ENCODE results near the gene DCC. TPM values are rescaled to one million over a fixed set of nuclear protein-coding genes. Genes with fewer than 3 reads are reported as not detected.

Gene DCC
- total RNA-seq, 3 donors from 2014 or later (not counting 1 experiment from before 2014, with no cell fraction given) = not detected

DNA sequence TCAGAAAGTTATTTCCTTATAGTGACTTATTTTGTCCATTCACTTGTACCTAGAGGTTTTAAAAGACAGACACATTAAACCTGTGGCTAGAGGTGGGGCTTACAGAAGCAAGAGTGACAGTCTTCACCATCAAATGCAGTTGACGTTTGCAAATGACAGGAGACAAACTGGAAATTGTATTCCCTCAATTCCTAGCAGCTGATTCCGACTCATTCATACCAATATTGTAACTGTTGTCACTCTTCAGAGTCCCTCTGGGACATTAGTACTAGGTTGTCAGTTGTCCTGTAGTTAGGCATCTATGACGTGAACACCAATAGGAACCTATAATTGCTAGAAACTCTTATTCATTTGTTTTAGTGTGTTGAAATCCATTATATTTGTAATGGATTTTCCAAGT, 794.7 kb downstream of the DCC start:
- Mint-ChIP-seq H3K4me1 (no peaks in the 10 kb centered on the region), H3K27me3 (ENCODE audit: low read depth in 2 of 2) (no peaks in the 10 kb centered on the region), H3K36me3 (no peaks in the 10 kb centered on the region), H3K9me3 (peaks cover 7 to 12% of the 10 kb centered on the region in 2 donors), H3K4me3 (no peak overlapping the region), H3K27ac (no peak overlapping the region)
- Histone ChIP-seq H3K4me1 (ENCODE audit: control insufficient read depth, insufficient read depth, low read length) (no peaks in the 10 kb centered on the region), H3K9me3 (ENCODE audit: control insufficient read depth, insufficient read depth, low read length) (no peaks in the 10 kb centered on the region), H3K36me3 (ENCODE audit: control insufficient read depth, insufficient read depth, low read length) (no peaks in the 10 kb centered on the region), H3K27me3 (ENCODE audit: control insufficient read depth, insufficient read depth, low read length) (no peaks in the 10 kb centered on the region), H3K4me3 (ENCODE audit: low read length) (no peak overlapping the region), H3K27ac (ENCODE audit: low read length) (no peak overlapping the region)
- intact Hi-C loops (cut with micrococcal nuclease) = no loop called here
- ATAC-seq = no peak
- 91% methylated on average over 2 of the region's 3 CpGs for WGBS (ENCODE audit: insufficient coverage)
- TF ChIP-seq, protein P1, sequence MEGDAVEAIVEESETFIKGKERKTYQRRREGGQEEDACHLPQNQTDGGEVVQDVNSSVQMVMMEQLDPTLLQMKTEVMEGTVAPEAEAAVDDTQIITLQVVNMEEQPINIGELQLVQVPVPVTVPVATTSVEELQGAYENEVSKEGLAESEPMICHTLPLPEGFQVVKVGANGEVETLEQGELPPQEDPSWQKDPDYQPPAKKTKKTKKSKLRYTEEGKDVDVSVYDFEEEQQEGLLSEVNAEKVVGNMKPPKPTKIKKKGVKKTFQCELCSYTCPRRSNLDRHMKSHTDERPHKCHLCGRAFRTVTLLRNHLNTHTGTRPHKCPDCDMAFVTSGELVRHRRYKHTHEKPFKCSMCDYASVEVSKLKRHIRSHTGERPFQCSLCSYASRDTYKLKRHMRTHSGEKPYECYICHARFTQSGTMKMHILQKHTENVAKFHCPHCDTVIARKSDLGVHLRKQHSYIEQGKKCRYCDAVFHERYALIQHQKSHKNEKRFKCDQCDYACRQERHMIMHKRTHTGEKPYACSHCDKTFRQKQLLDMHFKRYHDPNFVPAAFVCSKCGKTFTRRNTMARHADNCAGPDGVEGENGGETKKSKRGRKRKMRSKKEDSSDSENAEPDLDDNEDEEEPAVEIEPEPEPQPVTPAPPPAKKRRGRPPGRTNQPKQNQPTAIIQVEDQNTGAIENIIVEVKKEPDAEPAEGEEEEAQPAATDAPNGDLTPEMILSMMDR (IDR thresholded peaks at IDR 0.05) = no peak
- DNase-seq = no peak

DNA sequence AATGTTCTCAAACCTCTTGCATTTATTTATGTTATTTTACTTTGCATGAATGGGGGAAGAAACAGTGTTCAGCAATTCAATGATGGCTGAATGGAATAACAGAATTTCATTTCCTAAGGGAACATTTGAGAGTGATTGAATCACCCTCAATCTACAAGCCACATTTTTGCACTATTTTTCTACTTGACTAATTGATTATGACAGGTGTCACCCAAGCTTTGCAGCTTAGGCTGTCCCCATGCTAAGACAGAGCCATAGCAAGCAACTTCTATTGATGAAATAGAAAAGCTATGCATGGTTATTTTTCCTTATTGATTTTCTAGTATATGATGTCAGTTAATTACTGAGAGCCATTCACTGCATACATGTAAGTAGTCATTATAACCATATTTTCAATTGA, 795.7 kb downstream of the DCC start:
- intact Hi-C loops (cut with micrococcal nuclease) = no loop called here
- TF ChIP-seq, protein P1 (IDR thresholded peaks at IDR 0.05) = no peak

DNA sequence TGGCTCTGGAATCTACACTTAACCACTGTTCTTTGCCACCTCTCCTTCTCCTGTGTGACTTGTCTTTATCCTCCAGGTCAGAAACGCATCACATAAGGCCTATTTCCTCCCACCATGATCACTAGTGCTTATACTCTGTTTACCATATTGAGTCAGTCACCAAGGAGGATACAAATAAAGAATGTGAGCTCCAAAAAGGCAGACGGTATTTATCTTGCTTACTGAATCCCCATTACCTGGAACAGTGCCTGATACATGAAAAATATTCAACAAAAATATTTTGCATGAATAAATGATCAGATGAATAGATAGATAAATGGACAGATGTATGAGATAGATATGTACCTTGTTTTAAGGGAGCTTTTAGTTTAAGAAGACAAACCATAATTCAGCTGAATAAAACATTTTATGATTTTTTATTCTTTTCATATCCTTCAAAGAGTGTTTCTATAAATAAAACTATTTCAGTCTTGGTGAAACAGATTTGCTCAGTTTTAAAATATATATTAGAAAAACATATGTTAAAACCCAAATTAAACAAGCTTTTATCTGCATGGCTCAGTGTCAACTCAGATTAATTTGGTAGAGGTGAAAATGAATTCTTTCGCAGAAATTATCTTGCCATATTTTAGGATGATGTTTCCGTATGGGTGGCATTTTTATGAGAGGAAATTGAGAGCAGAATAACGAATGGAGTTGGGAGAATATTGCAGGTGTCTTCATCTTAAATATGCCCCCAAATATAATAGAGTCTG, 799.9 kb downstream of the DCC start:
- TF ChIP-seq, protein P1 (IDR thresholded peaks at IDR 0.05) = no peak
- no peak for ATAC-seq
- no peaks in the 10 kb centered on the region for H3K36me3 Mint-ChIP-seq
- Histone ChIP-seq H3K9me3 (ENCODE audit: control insufficient read depth, insufficient read depth, low read length) (no peaks in the 10 kb centered on the region), H3K27me3 (ENCODE audit: control insufficient read depth, insufficient read depth, low read length) (no peaks in the 10 kb centered on the region), H3K4me1 (ENCODE audit: control insufficient read depth, insufficient read depth, low read length) (no peaks in the 10 kb centered on the region), H3K36me3 (ENCODE audit: control insufficient read depth, insufficient read depth, low read length) (no peaks in the 10 kb centered on the region), H3K27ac (ENCODE audit: low read length) (no peak overlapping the region), H3K4me3 (ENCODE audit: low read length) (no peak overlapping the region)
- H3K4me3 Mint-ChIP-seq = no peak overlapping the region
- 85% methylated on average over 3 of the region's 5 CpGs for WGBS (ENCODE audit: insufficient coverage)
- intact Hi-C loops (cut with micrococcal nuclease) = no loop called here
- DNase-seq = no peak
- no peak overlapping the region for H3K27ac Mint-ChIP-seq
- H3K27me3 Mint-ChIP-seq (ENCODE audit: low read depth in 2 of 2) = no peaks in the 10 kb centered on the region
- no peaks in the 10 kb centered on the region for H3K4me1 Mint-ChIP-seq
- peaks cover 8 to 12% of the 10 kb centered on the region in 2 donors for H3K9me3 Mint-ChIP-seq

More for the DNA sequence above, 795.7 kb downstream of the DCC start:
- Histone ChIP-seq H3K27me3 (ENCODE audit: control insufficient read depth, insufficient read depth, low read length) (no peaks in the 10 kb centered on the region), H3K36me3 (ENCODE audit: control insufficient read depth, insufficient read depth, low read length) (no peaks in the 10 kb centered on the region), H3K4me3 (ENCODE audit: low read length) (no peak overlapping the region), H3K4me1 (ENCODE audit: control insufficient read depth, insufficient read depth, low read length) (no peaks in the 10 kb centered on the region), H3K27ac (ENCODE audit: low read length) (no peak overlapping the region), H3K9me3 (ENCODE audit: control insufficient read depth, insufficient read depth, low read length) (no peaks in the 10 kb centered on the region)
- H3K4me3 Mint-ChIP-seq = no peak overlapping the region
- H3K9me3 Mint-ChIP-seq = peaks cover 10 to 11% of the 10 kb centered on the region in 2 donors
- H3K36me3 Mint-ChIP-seq = no peaks in the 10 kb centered on the region
- H3K27ac Mint-ChIP-seq = no peak overlapping the region
- DNase-seq (no peak), ATAC-seq (no peak)
- H3K27me3 Mint-ChIP-seq (ENCODE audit: low read depth in 2 of 2) = no peaks in the 10 kb centered on the region
- H3K4me1 Mint-ChIP-seq = no peaks in the 10 kb centered on the region

- Histone ChIP-seq H3K4me1 (ENCODE audit: control insufficient read depth, insufficient read depth, low read length) (no peaks in the 10 kb centered on the region), H3K36me3 (ENCODE audit: control insufficient read depth, insufficient read depth, low read length) (no peaks in the 10 kb centered on the region), H3K9me3 (ENCODE audit: control insufficient read depth, insufficient read depth, low read length) (no peaks in the 10 kb centered on the region), H3K27ac (ENCODE audit: low read length) (no peak overlapping the region), H3K4me3 (ENCODE audit: low read length) (no peak overlapping the region), H3K27me3 (ENCODE audit: control insufficient read depth, insufficient read depth, low read length) (no peaks in the 10 kb centered on the region)
- H3K9me3 Mint-ChIP-seq = peaks cover 9 to 16% of the 10 kb centered on the region in 2 donors
- no peaks in the 10 kb centered on the region for H3K4me1 Mint-ChIP-seq
- WGBS (ENCODE audit: insufficient coverage) = 91% methylated on average over 4 of the region's 4 CpGs
- H3K4me3 Mint-ChIP-seq = no peak overlapping the region
- ATAC-seq (no peak), DNase-seq (no peak)
- TF ChIP-seq, protein P1 (IDR thresholded peaks at IDR 0.05) = no peak
- no peaks in the 10 kb centered on the region for H3K27me3 Mint-ChIP-seq (ENCODE audit: low read depth in 2 of 2)
- H3K36me3 Mint-ChIP-seq = no peaks in the 10 kb centered on the region
- H3K27ac Mint-ChIP-seq = no peak overlapping the region
- intact Hi-C loops (cut with micrococcal nuclease) = no loop called here
These were observed 802.0 kb downstream of the DCC start for GRCh38 chr18:53142005-53142404.
